A673 (cell line): ENCODE results near the gene GATA2. TPM values are rescaled to one million over a fixed set of nuclear protein-coding genes. Genes with fewer than 3 reads are reported as not detected.

Experiments
- BruUV-seq: library from RNA; stranded (reverse); fragments of 400-500 nt; replicated peaks from 2 replicates; lab custom pipeline; 2021; lab: Mats Ljungman, UMichigan
- CTCF ChIA-PET: fragments of 300-600 bp; sonication (Branson Sonifier 250); formaldehyde crosslinking; loops from one replicate; lab custom pipeline; 2022; ENCODE audit warnings: antibody characterized with exemption; lab: Charles Lee
- POLR2A ChIA-PET: fragments of 300-600 bp; sonication (Branson Sonifier 250); formaldehyde crosslinking; loops from one replicate; lab custom pipeline; 2022; ENCODE audit warnings: antibody characterized with exemption; ENCODE audit not compliant: low non-redundant PET; lab: Charles Lee
- DNase-seq: peaks from one replicate; pipeline ENCODE4 v3.0.0-alpha.2; 2015; ENCODE audit warnings: low spot score
- H3K27ac ChIP-seq: fragments of 200-600 bp; sonication (generic); 2 replicates; pipeline ENCODE4 v1.5.1; 2016; ENCODE audit warnings: mixed run types, low read depth, mild to moderate bottlenecking, mixed read lengths, antibody characterized with exemption, low read length; ENCODE audit not compliant: poor library complexity, severe bottlenecking
- H3K27me3 ChIP-seq: fragments of 200-600 bp; sonication (generic); replicated peaks from 2 replicates; pipeline ENCODE4 v1.6.1; 2017; ENCODE audit warnings: mixed run types, low read depth, mild to moderate bottlenecking, mixed read lengths, antibody characterized with exemption, low read length; ENCODE audit not compliant: insufficient read depth, poor library complexity
- H3K36me3 ChIP-seq: fragments of 200-600 bp; sonication (generic); 2 replicates; pipeline ENCODE4 v1.6.1; 2016; ENCODE audit warnings: mixed run types, mild to moderate bottlenecking, mixed read lengths, antibody characterized with exemption, low read length; ENCODE audit not compliant: insufficient read depth, poor library complexity, severe bottlenecking
- H3K4me1 ChIP-seq: fragments of 200-600 bp; sonication (generic); 2 replicates; pipeline ENCODE4 v1.6.1; 2017; ENCODE audit warnings: mixed run types, mild to moderate bottlenecking, mixed read lengths, antibody characterized with exemption, low read length; ENCODE audit not compliant: insufficient read depth, poor library complexity, severe bottlenecking
- H3K4me3 ChIP-seq: fragments of 200-600 bp; sonication (generic); 2 replicates; pipeline ENCODE4 v1.5.1; 2016; ENCODE audit warnings: low read depth, mixed run types, mild to moderate bottlenecking, mixed read lengths, low read length; ENCODE audit not compliant: poor library complexity, severe bottlenecking
- H3K9me3 ChIP-seq: fragments of 200-600 bp; sonication (generic); 2 replicates; pipeline ENCODE4 v1.6.1; 2016; ENCODE audit warnings: mixed run types, low read depth, mild to moderate bottlenecking, mixed read lengths, antibody characterized with exemption, low read length; ENCODE audit not compliant: poor library complexity, severe bottlenecking
- EZH2 ChIP-seq: fragments of 200-600 bp; sonication (generic); IDR thresholded peaks from 2 replicates; pipeline ENCODE4 v1.6.1; 2017; ENCODE audit warnings: borderline replicate concordance, low read depth, mild to moderate bottlenecking, mixed read lengths, antibody characterized with exemption, low read length; ENCODE audit not compliant: poor library complexity, severe bottlenecking
- intact Hi-C: fragments of 100-400 bp; cut with micrococcal nuclease; formaldehyde crosslinking; loops from one replicate; pipeline ENCODE4 v1.10.0; 2022; ENCODE audit not compliant: unreplicated experiment
- total RNA-seq: library from RNA; stranded (reverse); gene quantifications from 2 replicates; pipeline ENCODE4 v1.2.3, GENCODE V29; 2021
- TF ChIP-seq, protein P1 (sequence below): fragments of 300-800, 200-600 bp; sonication (generic); conservative IDR thresholded peaks from 2 replicates; pipeline ENCODE4 v1.5.1; 2017; ENCODE audit warnings: low read depth, mild to moderate bottlenecking, antibody characterized with exemption, low read length, moderate library complexity, mixed read lengths

The GATA2 gene
- total RNA-seq, 1 experiment from 2014 or later = 19.4 TPM

DNA sequence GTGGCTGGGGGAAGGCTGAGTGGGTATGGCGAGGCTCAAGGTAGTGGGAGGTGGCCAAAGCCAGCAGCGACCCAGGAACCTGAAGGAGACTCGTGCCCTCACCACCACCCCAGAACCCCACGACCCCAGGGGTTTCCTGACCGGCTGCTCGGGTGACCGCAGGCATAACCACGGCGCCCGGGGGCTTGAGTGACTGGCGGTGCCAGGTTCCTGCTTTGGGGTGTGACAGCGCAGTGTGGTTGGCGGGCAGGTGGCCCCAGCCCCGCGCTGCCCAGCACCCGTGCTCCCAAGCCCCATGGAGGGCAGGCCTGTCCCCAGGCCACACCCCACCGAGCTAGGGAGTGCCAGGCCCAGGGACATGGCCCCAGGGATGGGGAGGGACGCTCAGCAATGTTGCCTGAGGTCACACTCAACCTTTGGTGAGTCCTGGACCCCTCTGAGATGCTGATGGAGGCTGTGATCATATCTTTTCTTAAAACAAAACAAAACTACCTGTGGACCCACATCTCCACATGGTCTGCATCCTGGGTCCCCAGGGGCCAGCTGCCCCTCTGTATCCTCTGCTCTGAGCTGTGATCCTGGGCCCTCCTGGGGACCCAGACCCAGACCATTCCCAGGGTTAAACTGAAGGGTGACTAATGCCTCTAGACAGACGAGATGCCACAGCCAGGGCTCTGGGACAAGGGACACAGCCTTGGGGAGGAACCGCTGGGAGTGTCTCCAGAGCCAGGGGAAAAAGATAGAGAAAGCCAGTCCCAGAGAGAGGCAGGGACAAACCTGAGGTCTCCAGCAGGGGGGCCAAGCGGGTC, 39.3 kb downstream of the GATA2 start:
- Histone ChIP-seq H3K9me3 (no peaks in the 10 kb centered on the region), H3K4me3 (no peak overlapping the region), H3K27me3 (no peaks in the 10 kb centered on the region), H3K36me3 (no peaks in the 10 kb centered on the region), H3K27ac (no peak overlapping the region), H3K4me1 (no peaks in the 10 kb centered on the region)
- CTCF ChIA-PET = no interaction called here
- intact Hi-C loops = no loop called here
- no peak for TF ChIP-seq EZH2
- TF ChIP-seq, protein P1, sequence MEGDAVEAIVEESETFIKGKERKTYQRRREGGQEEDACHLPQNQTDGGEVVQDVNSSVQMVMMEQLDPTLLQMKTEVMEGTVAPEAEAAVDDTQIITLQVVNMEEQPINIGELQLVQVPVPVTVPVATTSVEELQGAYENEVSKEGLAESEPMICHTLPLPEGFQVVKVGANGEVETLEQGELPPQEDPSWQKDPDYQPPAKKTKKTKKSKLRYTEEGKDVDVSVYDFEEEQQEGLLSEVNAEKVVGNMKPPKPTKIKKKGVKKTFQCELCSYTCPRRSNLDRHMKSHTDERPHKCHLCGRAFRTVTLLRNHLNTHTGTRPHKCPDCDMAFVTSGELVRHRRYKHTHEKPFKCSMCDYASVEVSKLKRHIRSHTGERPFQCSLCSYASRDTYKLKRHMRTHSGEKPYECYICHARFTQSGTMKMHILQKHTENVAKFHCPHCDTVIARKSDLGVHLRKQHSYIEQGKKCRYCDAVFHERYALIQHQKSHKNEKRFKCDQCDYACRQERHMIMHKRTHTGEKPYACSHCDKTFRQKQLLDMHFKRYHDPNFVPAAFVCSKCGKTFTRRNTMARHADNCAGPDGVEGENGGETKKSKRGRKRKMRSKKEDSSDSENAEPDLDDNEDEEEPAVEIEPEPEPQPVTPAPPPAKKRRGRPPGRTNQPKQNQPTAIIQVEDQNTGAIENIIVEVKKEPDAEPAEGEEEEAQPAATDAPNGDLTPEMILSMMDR = no peak
- DNase-seq = no peak
- POLR2A ChIA-PET = no interaction called here
- BruUV-seq = no TSS peak

DNA sequence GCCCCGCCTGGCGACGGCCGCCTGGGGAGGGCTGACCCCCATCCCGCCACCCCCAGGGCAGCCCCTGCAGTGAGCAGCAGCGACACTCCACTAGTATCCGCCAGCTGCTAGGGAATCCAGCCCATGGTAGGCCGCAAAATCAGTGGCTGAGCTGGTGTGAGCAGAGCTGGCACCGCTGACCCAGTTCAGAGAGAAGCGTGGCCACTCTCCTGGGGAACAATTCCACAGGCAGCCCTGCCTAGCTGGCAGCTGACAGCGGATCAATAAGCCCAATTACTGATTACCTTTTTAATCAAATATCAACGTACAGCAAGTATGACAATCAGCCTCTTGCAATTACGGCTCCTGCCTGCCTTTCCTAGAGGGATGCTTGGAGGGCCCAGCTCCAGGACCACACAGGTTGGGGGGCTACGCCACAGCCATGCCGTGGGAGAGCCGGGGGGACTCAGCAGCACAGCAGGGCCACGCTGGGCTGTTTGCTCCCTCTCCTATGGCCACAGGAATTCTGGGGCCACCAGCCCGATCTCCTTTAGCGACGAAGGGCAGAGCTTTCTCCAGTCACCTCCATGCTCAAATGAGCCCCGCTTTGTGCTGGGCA, 40.2 kb downstream of the GATA2 start:
- Histone ChIP-seq H3K27me3 (no peaks in the 10 kb centered on the region), H3K36me3 (no peaks in the 10 kb centered on the region), H3K27ac (no peak overlapping the region), H3K9me3 (no peaks in the 10 kb centered on the region), H3K4me1 (no peaks in the 10 kb centered on the region), H3K4me3 (no peak overlapping the region)
- ChIA-PET CTCF (no interaction called here), POLR2A (no interaction called here)
- BruUV-seq = no TSS peak
- TF ChIP-seq, protein P1 = no peak
- no peak for TF ChIP-seq EZH2
- intact Hi-C loops = no loop called here
- no peak for DNase-seq

DNA sequence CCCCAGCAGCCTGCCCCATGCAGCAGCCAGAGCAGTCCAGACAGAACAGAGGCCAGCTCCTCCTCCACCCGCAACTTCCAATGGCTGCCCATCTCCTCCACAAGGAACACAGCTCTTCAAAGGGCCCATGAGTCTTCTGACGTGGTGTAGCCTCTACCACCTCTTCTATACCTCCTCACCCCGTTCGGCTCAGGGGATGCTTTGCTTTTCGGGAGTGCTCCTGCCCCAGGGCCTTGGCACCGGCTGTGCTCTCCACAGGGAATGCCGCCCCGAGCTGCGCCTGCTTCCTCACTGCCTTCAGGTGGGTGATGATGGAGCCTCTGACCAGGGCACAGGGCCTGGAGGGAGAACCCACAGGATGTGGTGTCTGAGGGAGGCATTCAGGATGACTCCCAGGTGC, 40.9 kb downstream of the GATA2 start:
- no TSS peak for BruUV-seq
- ChIA-PET POLR2A (no interaction called here), CTCF (no interaction called here)
- intact Hi-C loops = no loop called here
- Histone ChIP-seq H3K27ac (no peak overlapping the region), H3K4me3 (no peak overlapping the region), H3K9me3 (no peaks in the 10 kb centered on the region), H3K4me1 (no peaks in the 10 kb centered on the region), H3K27me3 (no peaks in the 10 kb centered on the region), H3K36me3 (no peaks in the 10 kb centered on the region)
- TF ChIP-seq, protein P1 = no peak
- no peak for TF ChIP-seq EZH2
- DNase-seq = no peak
